GM12878 (cell line): ENCODE results near the gene VGLL2. TPM values are rescaled to one million over a fixed set of nuclear protein-coding genes. Genes with fewer than 3 reads are reported as not detected.

Experiments used
- BCL11A ChIP-seq: IDR thresholded peaks from 2 replicates; pipeline ENCODE4 v1.6.1; 2011; ENCODE audit warnings: low read depth, low read length
- MEF2B ChIP-seq: fragments of 450-650 bp; IDR thresholded peaks from 2 replicates; pipeline ENCODE4 v1.6.1; 2018; ENCODE audit warnings: mild to moderate bottlenecking, moderate library complexity; ENCODE audit not compliant: partially characterized antibody, poor library complexity, severe bottlenecking
- MXI1 ChIP-seq: fragments of 150-350 bp; IDR thresholded peaks from 2 replicates; pipeline ENCODE4 v1.6.1; 2011; ENCODE audit warnings: low read depth, mild to moderate bottlenecking, inconsistent platforms, low read length, improper control_type of control experiment
- NBN ChIP-seq: fragments of 450-650 bp; IDR thresholded peaks from 2 replicates; pipeline ENCODE4 v1.6.1; 2016
- polyA plus RNA-seq, 11 experiments: library from polyadenylated mRNA; depleted of rRNA in 4 of 11; unstranded in 6 of 11; stranded (reverse) in 5 of 11; fragments of >200 nt; fragmentation: Nextera tagmentation in 4 of 11; fragmentation: Illumina TruSeq in 1 of 11; extraction: Ambion mirVana in 4 of 11; extraction: Trizol in 1 of 11; gene quantifications; 1 replicate in 1 of 11; 2 replicates in 10 of 11; pipeline versions ENCODE4 v1.2.1 to v1.2.3, GENCODE V29; 2011 to 2016; ENCODE audit warnings: inconsistent platforms in 2 of 11, missing spikeins in 2 of 11, low read depth in 1 of 11
- total RNA-seq, 4 experiments: library from RNA; depleted of rRNA in 3 of 4; stranded (reverse); fragments of >200 nt in 3 of 4; fragmentation: Illumina TruSeq in 1 of 4; extraction: Trizol in 1 of 4; gene quantifications; 2 replicates each; pipeline versions ENCODE4 v1.2.1 to v1.2.3, GENCODE V29; 2013 to 2021
- TF ChIP-seq, protein P1 (sequence below): fragments of 450-650 bp; IDR thresholded peaks from 2 replicates; pipeline ENCODE4 v1.6.1; 2018; ENCODE audit warnings: mild to moderate bottlenecking, low read depth, moderate library complexity; ENCODE audit not compliant: partially characterized antibody
- TF ChIP-seq, protein P2 (sequence below): fragments of 450-650 bp; IDR thresholded peaks from 2 replicates; pipeline ENCODE4 v1.6.1; 2016; ENCODE audit warnings: mild to moderate bottlenecking
- TF ChIP-seq, protein P3 (sequence below), 3 experiments: IDR thresholded peaks in 2 of 3; conservative IDR thresholded peaks in 1 of 3; 2 replicates each; pipeline ENCODE4 v1.5.1; 2011; ENCODE audit warnings: low read depth in 3 of 3, low read length in 3 of 3, mild to moderate bottlenecking in 3 of 3, control low read depth in 2 of 3, moderate library complexity in 2 of 3, inconsistent platforms in 1 of 3, mixed read lengths in 1 of 3; ENCODE audit not compliant: control insufficient read depth in 2 of 3, insufficient read depth in 1 of 3; ENCODE audit errors: extremely low read depth in 1 of 3

VGLL2 gene
- total and polyA plus RNA-seq, 10 of the 15 experiments (the other 5 are each of a cell fraction or from before 2014, with no cell fraction given): not detected

DNA sequence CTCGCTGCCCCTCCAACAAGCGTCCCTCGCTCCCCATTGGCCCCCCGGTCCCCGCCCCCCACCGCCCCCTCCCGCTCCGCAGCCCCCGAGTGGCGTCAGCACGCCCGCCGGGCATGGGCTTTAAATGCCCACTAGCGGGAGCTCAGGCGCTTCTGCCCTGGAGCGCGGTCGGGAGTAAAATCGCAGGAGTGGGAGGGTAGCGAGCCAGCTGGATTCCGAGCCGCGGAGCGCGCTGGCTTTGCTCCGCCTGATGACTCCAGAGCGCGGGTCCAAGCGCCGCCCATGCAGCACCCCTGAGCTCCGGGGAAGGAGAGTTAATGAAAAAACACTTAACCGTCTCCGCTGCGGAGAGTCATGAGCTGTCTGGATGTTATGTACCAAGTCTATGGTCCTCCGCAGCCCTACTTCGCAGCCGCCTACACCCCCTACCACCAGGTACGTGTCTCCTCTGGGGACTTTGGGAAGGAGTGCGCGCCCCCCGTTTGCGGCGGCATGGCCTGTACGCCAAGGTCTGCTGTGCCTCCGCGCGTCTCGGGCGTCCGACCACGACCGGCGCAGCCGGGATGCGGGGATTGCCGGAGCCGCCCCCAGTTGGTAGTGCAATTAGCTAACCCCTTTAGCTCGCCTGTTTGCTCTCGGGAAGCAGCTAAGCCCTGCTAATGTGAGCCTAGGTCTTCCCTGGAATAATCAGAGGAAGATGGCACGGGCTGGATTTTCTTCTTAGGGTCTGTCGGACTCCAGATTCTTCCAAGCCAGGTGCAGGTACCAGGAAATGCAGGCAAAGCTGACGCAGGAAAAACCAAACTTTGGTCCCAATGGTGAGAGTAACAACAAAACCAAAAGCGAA is at the start of gene VGLL2 (continued):
- TF ChIP-seq, protein P1, sequence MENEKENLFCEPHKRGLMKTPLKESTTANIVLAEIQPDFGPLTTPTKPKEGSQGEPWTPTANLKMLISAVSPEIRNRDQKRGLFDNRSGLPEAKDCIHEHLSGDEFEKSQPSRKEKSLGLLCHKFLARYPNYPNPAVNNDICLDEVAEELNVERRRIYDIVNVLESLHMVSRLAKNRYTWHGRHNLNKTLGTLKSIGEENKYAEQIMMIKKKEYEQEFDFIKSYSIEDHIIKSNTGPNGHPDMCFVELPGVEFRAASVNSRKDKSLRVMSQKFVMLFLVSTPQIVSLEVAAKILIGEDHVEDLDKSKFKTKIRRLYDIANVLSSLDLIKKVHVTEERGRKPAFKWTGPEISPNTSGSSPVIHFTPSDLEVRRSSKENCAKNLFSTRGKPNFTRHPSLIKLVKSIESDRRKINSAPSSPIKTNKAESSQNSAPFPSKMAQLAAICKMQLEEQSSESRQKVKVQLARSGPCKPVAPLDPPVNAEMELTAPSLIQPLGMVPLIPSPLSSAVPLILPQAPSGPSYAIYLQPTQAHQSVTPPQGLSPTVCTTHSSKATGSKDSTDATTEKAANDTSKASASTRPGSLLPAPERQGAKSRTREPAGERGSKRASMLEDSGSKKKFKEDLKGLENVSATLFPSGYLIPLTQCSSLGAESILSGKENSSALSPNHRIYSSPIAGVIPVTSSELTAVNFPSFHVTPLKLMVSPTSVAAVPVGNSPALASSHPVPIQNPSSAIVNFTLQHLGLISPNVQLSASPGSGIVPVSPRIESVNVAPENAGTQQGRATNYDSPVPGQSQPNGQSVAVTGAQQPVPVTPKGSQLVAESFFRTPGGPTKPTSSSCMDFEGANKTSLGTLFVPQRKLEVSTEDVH: no peak
- TF ChIP-seq BCL11A (no peak), MXI1 (no peak), NBN (no peak), MEF2B (no peak)
- TF ChIP-seq, protein P2, sequence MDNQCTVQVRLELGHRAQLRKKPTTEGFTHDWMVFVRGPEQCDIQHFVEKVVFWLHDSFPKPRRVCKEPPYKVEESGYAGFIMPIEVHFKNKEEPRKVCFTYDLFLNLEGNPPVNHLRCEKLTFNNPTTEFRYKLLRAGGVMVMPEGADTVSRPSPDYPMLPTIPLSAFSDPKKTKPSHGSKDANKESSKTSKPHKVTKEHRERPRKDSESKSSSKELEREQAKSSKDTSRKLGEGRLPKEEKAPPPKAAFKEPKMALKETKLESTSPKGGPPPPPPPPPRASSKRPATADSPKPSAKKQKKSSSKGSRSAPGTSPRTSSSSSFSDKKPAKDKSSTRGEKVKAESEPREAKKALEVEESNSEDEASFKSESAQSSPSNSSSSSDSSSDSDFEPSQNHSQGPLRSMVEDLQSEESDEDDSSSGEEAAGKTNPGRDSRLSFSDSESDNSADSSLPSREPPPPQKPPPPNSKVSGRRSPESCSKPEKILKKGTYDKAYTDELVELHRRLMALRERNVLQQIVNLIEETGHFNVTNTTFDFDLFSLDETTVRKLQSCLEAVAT: no peak
- TF ChIP-seq, protein P3, sequence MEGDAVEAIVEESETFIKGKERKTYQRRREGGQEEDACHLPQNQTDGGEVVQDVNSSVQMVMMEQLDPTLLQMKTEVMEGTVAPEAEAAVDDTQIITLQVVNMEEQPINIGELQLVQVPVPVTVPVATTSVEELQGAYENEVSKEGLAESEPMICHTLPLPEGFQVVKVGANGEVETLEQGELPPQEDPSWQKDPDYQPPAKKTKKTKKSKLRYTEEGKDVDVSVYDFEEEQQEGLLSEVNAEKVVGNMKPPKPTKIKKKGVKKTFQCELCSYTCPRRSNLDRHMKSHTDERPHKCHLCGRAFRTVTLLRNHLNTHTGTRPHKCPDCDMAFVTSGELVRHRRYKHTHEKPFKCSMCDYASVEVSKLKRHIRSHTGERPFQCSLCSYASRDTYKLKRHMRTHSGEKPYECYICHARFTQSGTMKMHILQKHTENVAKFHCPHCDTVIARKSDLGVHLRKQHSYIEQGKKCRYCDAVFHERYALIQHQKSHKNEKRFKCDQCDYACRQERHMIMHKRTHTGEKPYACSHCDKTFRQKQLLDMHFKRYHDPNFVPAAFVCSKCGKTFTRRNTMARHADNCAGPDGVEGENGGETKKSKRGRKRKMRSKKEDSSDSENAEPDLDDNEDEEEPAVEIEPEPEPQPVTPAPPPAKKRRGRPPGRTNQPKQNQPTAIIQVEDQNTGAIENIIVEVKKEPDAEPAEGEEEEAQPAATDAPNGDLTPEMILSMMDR (IDR thresholded peaks at IDR 0.05 in 2 of 3, conservative IDR thresholded peaks at IDR 0.05 in 1 of 3; ENCODE audit: control insufficient read depth in 2 of 3, extremely low read depth in 1 of 3, insufficient read depth in 1 of 3, low read depth in 3 of 3, low read length in 3 of 3): no peak
